NCI-H1694 (cell line): ENCODE data around the gene OR56A4.
"Not testable (repeated sequence)": the region's sequence is repeated elsewhere in the genome, so short reads cannot be mapped to it uniquely, and the experiment has no call there.

ENCODE experiments used
- DNase-seq: peaks from one replicate; lab custom pipeline; 2025; lab: John Stamatoyannopoulos, UW

OR56A4 gene

GRCh38 chr11:5960704-5961320 is 45.9 kb downstream of the OR56A4 start:
- DNase-seq: not testable (repeated sequence)

GRCh38 chr11:5955586-5955985 is 51.2 kb downstream of the OR56A4 start:
- DNase-seq: no peak
